GM08714 (cell line): ENCODE measurements around the gene MRPL1.

ENCODE experiments used
- H3K4me3 ChIP-seq: fragments of 200-500 bp; sonication (Bioruptor generic); 2 replicates; pipeline ENCODE4 v1.5.1; 2014; ENCODE audit warnings: mild to moderate bottlenecking, low read length, inconsistent platforms
- ZNF274 ChIP-seq: IDR thresholded peaks from 2 replicates; pipeline ENCODE4 v1.6.1; 2012; ENCODE audit warnings: mild to moderate bottlenecking, low read depth, low read length

Gene MRPL1

GRCh38 chr4:77833126-77833724 lies 29.4 kb upstream of the MRPL1 start:
- H3K4me3 ChIP-seq: no peak overlapping the region
- TF ChIP-seq ZNF274: no peak

GRCh38 chr4:77834403-77834802 lies 28.2 kb upstream of the MRPL1 start:
- no peak overlapping the region for H3K4me3 ChIP-seq
- TF ChIP-seq ZNF274: no peak

- no peak overlapping the region for H3K4me3 ChIP-seq
- TF ChIP-seq ZNF274: no peak
Measured at GRCh38 chr4:77843628-77844027, 19.0 kb upstream of the MRPL1 start.

GRCh38 chr4:77844363-77844762 lies 18.3 kb upstream of the MRPL1 start:
- TF ChIP-seq ZNF274: no peak
- no peak overlapping the region for H3K4me3 ChIP-seq

- H3K4me3 ChIP-seq: no peak overlapping the region
- no peak for TF ChIP-seq ZNF274
Measured at GRCh38 chr4:77845400-77845799, 17.2 kb upstream of the MRPL1 start.

- no peak for TF ChIP-seq ZNF274
Measured at GRCh38 chr4:77845929-77846328, 16.7 kb upstream of the MRPL1 start.

GRCh38 chr4:77848508-77848907 lies 14.1 kb upstream of the MRPL1 start:
- no peak overlapping the region for H3K4me3 ChIP-seq
- TF ChIP-seq ZNF274: no peak

More at GRCh38 chr4:77845929-77846328, 16.7 kb upstream of the MRPL1 start:
- H3K4me3 ChIP-seq: no peak overlapping the region

- no peak for TF ChIP-seq ZNF274
- H3K4me3 ChIP-seq: no peak overlapping the region
Measured at GRCh38 chr4:77849278-77849965, 13.2 kb upstream of the MRPL1 start.

- no peak overlapping the region; the same call in 1 of the 2 replicates for H3K4me3 ChIP-seq
- TF ChIP-seq ZNF274: no peak
Measured at GRCh38 chr4:77852892-77853495, 9.6 kb upstream of the MRPL1 start.

- H3K4me3 ChIP-seq: no peak overlapping the region
Measured at GRCh38 chr4:77854431-77855111, 8.1 kb upstream of the MRPL1 start.

GRCh38 chr4:77856152-77856551 lies 6.5 kb upstream of the MRPL1 start:
- H3K4me3 ChIP-seq: no peak overlapping the region
- TF ChIP-seq ZNF274: no peak

More at GRCh38 chr4:77854431-77855111, 8.1 kb upstream of the MRPL1 start:
- no peak for TF ChIP-seq ZNF274

- no peak for TF ChIP-seq ZNF274
Measured at GRCh38 chr4:77859256-77859655, 3.4 kb upstream of the MRPL1 start.

GRCh38 chr4:77861495-77861894 lies 1.1 kb upstream of the MRPL1 start:
- no peak for TF ChIP-seq ZNF274

More at GRCh38 chr4:77859256-77859655, 3.4 kb upstream of the MRPL1 start:
- H3K4me3 ChIP-seq: no peak overlapping the region

GRCh38 chr4:77863341-77863740 lies 711 bp downstream of the MRPL1 start:
- peak overlapping the region; percentile 85 for H3K4me3 ChIP-seq

More at GRCh38 chr4:77861495-77861894, 1.1 kb upstream of the MRPL1 start:
- peak overlapping the region; percentile 85; the same call in 1 of the 2 replicates for H3K4me3 ChIP-seq
